ENCODE data around the gene PPY. TPM values are rescaled to one million over a fixed set of nuclear protein-coding genes. Genes with fewer than 3 reads are reported as not detected.
"Not testable (repeated sequence)": the region's sequence is repeated elsewhere in the genome, so short reads cannot be mapped to it uniquely, and the experiment has no call there.

The PPY gene
- total RNA-seq, 2 experiments from 2014 or later: not detected

DNA sequence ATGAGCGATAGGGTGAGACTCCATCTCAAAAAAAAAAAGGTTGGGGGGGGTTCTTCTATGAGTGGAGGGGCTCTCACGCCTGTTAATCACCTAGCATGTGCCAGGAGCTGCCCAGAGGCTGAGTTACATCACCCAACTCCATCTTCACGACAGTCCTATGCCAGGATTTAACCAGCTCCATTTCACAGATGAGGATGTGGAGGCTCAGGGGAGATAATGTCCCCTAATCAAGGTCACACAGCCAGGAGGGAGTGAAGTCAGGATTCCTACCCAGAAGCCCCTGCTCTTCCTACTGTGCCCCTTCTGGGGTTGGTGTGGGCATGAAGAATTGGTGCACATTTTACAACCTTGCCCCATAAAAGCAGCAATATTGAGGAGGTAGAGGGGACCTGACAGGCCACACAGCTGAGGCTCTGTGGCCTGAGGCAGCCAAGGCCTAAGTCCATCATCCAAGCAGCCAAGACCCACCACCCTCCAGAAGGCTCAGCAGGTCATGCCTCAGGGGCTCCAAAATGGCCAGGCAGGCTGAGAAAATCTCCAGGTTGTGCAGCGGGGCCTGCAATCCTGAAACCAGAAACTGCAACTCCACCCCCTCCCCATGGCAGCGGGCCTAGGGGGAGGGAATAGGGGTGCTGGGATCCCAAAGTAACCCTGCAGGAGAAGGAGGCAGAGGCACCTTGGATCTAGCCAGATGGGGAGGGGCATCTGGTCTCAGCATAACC, 6.9 kb downstream of the PPY start:
- POLR2A ChIA-PET: interaction anchor here (1.1 kb wide), 1 partner anchor 44 kb away, joined by 3 read pairs; no protein-coding TSS in a partner anchor
- H3K27ac Mint-ChIP-seq: no peak overlapping the region
- no peak for ATAC-seq
- peaks cover 10% of the 10 kb centered on the region for H3K4me1 Mint-ChIP-seq (ENCODE audit: low read depth)
- peaks cover 5% of the 10 kb centered on the region for H3K27me3 Mint-ChIP-seq
- intact Hi-C loops (cut with micrococcal nuclease): no loop called here
- CTCF ChIA-PET: interaction anchor here (1.4 kb wide), 2 partner anchors 9 to 10 kb away, joined by 4 to 6 read pairs; no protein-coding TSS in a partner anchor
- no peak for DNase-seq
- TF ChIP-seq, protein P1, sequence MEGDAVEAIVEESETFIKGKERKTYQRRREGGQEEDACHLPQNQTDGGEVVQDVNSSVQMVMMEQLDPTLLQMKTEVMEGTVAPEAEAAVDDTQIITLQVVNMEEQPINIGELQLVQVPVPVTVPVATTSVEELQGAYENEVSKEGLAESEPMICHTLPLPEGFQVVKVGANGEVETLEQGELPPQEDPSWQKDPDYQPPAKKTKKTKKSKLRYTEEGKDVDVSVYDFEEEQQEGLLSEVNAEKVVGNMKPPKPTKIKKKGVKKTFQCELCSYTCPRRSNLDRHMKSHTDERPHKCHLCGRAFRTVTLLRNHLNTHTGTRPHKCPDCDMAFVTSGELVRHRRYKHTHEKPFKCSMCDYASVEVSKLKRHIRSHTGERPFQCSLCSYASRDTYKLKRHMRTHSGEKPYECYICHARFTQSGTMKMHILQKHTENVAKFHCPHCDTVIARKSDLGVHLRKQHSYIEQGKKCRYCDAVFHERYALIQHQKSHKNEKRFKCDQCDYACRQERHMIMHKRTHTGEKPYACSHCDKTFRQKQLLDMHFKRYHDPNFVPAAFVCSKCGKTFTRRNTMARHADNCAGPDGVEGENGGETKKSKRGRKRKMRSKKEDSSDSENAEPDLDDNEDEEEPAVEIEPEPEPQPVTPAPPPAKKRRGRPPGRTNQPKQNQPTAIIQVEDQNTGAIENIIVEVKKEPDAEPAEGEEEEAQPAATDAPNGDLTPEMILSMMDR (IDR thresholded peaks at IDR 0.05): no peak
- H3K9me3 Mint-ChIP-seq: no peaks in the 10 kb centered on the region
- H3K4me3 Mint-ChIP-seq: no peak overlapping the region
- H3K36me3 Mint-ChIP-seq (ENCODE audit: low read depth): no peaks in the 10 kb centered on the region

DNA sequence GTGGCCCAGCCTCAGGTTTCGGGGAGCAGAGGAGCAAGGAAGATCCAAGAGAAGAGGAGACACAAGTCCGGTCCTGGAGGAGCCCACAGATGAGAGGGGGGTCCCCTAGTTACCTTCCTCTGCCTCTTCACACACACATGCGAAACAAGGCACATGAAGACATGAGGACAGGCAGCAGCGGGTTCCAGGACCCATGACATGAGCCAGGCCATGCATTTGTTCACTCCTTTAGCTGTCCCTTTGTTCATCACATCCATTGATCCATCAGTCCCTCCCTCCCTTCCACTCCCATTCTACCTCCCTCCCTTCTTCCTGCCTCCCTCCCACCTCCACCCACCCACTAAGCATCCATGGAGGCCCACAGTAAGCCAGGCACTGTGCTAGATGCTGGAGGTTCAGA, 9.4 kb downstream of the PPY start:
- TF ChIP-seq, protein P1 (IDR thresholded peaks at IDR 0.05): no peak
- H3K4me1 Mint-ChIP-seq (ENCODE audit: low read depth): peaks cover 14% of the 10 kb centered on the region
- H3K36me3 Mint-ChIP-seq (ENCODE audit: low read depth): no peaks in the 10 kb centered on the region
- CTCF ChIA-PET: interaction anchor here (1.5 to 1.9 kb wide), 2 partner anchors 11 to 57 kb away, joined by 3 to 9 read pairs; no protein-coding TSS in a partner anchor
- H3K27me3 Mint-ChIP-seq: peaks cover 2% of the 10 kb centered on the region
- intact Hi-C loops (cut with micrococcal nuclease): no loop called here
- no peaks in the 10 kb centered on the region for H3K9me3 Mint-ChIP-seq
- no peak for DNase-seq
- POLR2A ChIA-PET: interaction anchor here (0.9 kb wide), 1 partner anchor 8 kb away, joined by 3 read pairs; no protein-coding TSS in a partner anchor
- H3K27ac Mint-ChIP-seq: no peak overlapping the region
- ATAC-seq: no peak
- no peak overlapping the region for H3K4me3 Mint-ChIP-seq

DNA sequence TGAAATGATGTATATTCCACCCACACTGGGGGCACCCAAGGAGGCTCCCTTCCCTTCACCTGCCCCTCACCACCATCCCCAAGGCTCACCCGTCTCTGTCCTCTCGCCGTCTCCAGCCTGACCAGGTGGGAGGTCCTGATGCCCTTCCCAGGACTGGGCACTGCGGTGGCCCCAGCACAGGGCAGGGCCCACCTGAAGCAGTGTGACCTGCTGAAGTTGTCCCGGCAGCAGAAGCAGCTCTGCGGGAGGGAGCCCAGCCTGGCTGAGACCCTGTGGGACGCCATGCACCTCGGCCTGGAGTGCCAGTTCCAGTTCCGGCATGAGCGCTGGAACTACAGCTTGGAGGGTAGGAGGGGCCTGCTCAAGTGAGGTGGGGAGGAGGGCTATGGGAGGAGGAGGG, 9.9 kb downstream of the PPY start:
- ChIA-PET POLR2A (interaction anchor here (0.9 kb wide), 1 partner anchor 9 kb away, joined by 3 read pairs; no protein-coding TSS in a partner anchor), CTCF (interaction anchor here (1.5 to 1.9 kb wide), 2 partner anchors 11 to 58 kb away, joined by 3 to 9 read pairs; no protein-coding TSS in a partner anchor)
- H3K4me1 Mint-ChIP-seq (ENCODE audit: low read depth): peaks cover 16% of the 10 kb centered on the region
- no peak overlapping the region for H3K27ac Mint-ChIP-seq
- no peak overlapping the region for H3K4me3 Mint-ChIP-seq
- H3K36me3 Mint-ChIP-seq (ENCODE audit: low read depth): no peaks in the 10 kb centered on the region
- intact Hi-C loops (cut with micrococcal nuclease): no loop called here
- no peaks in the 10 kb centered on the region for H3K9me3 Mint-ChIP-seq
- TF ChIP-seq, protein P1 (IDR thresholded peaks at IDR 0.05): no peak
- no peak for ATAC-seq
- no peak for DNase-seq
- H3K27me3 Mint-ChIP-seq: peaks cover 2% of the 10 kb centered on the region

DNA sequence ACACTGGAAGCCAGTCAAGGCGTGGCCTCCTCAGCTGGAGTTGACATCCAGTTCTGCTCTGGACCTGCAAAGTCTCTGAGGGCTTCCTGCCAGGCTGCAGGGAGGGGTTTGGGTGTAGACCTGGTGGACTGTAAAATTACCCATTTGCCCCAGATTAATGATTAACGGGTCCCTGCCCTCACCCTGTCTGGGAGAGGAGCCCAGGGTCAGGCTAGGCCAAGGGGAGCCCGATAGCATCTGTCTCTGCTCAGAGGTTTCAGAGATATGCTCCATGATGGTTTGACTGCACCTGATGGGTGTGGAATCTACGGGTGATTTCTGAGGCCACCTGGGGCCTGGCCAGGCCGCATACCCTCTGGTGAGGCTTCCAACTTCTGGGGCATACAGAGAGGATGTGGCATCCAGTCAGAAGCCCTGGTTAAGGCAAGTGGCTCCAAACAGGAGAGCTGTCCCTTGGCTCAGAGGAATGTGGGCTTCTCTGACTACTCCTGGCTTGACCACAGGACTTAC, 11.2 kb downstream of the PPY start:
- no peaks in the 10 kb centered on the region for H3K36me3 Mint-ChIP-seq (ENCODE audit: low read depth)
- TF ChIP-seq, protein P1 (IDR thresholded peaks at IDR 0.05): no peak
- no peaks in the 10 kb centered on the region for H3K9me3 Mint-ChIP-seq
- POLR2A ChIA-PET: no interaction called here
- H3K27ac Mint-ChIP-seq: no peak overlapping the region
- H3K27me3 Mint-ChIP-seq: no peaks in the 10 kb centered on the region
- intact Hi-C loops (cut with micrococcal nuclease): no loop called here
- H3K4me3 Mint-ChIP-seq: no peak overlapping the region
- no peak for DNase-seq
- ATAC-seq: no peak
- CTCF ChIA-PET: no interaction called here
- H3K4me1 Mint-ChIP-seq (ENCODE audit: low read depth): peaks cover 19% of the 10 kb centered on the region

DNA sequence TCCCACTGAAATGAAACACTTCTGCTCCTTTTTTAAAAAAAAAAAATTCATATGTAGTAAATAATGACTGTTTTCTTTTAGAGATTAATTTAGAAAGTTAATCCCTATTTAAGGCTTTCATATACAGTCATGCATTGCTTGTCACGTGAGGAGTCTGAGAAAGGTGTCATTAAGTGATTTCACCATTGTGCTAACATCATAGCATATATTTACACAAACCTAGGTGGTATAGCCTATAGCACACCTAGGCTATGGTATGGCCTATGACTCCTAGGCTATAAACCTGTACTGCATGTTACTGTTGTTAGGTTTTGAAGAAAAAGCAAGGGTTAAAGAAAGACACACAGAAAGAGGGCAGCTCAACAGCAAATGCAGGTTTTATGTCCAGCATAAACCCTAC, 13.7 kb downstream of the PPY start:
- DNase-seq (no peak), ATAC-seq (peak; percentile 46)
- ChIA-PET CTCF (interaction anchor here (0.7 to 1.4 kb wide), 5 partner anchors 11 to 112 kb away, joined by 3 to 5 read pairs (median 3); no protein-coding TSS in a partner anchor), POLR2A (interaction anchor here (0.7 to 1.1 kb wide), 3 partner anchors 10 to 84 kb away, joined by 3 read pairs; no protein-coding TSS in a partner anchor)
- Mint-ChIP-seq H3K4me1 (ENCODE audit: low read depth) (peaks cover 26% of the 10 kb centered on the region), H3K4me3 (no peak overlapping the region), H3K36me3 (ENCODE audit: low read depth) (no peaks in the 10 kb centered on the region), H3K27me3 (no peaks in the 10 kb centered on the region), H3K27ac (no peak overlapping the region), H3K9me3 (no peaks in the 10 kb centered on the region)
- TF ChIP-seq, protein P1 (IDR thresholded peaks at IDR 0.05): no peak
- intact Hi-C loops (cut with micrococcal nuclease): no loop called here

DNA sequence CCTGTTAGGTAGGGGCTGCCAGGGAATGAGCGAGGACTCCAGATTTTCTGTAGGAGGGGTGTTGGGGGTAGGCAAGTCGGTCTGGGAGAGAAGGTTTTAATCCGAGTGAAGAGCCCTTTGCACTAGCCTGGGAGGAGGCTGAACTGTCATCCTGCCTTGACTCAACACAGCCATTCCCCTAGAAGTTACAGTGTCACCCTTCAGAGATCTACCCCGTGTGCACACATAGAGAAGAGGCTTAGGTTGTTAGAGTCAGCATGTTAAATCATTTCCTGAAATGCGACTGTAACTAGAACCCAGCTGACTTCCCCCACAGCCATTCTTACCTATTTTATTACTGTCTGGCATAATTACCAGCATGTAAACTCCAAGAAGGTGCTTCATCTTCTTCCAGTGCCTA, 14.3 kb downstream of the PPY start:
- intact Hi-C loops (cut with micrococcal nuclease): not testable (repeated sequence)

More for the DNA sequence above, 14.3 kb downstream of the PPY start:
- Mint-ChIP-seq H3K4me3 (peak overlapping the region; percentile 70), H3K4me1 (ENCODE audit: low read depth) (peaks cover 26% of the 10 kb centered on the region), H3K27ac (peak overlapping the region; percentile 69)
- H3K36me3 Mint-ChIP-seq (ENCODE audit: low read depth); H3K9me3 Mint-ChIP-seq; DNase-seq; H3K27me3 Mint-ChIP-seq: not testable (repeated sequence)
- CTCF ChIA-PET: interaction anchor here (0.8 to 1.4 kb wide), 4 partner anchors 10 to 113 kb away, joined by 3 to 5 read pairs (median 3); no protein-coding TSS in a partner anchor
- ATAC-seq: peak; percentile 79
- POLR2A ChIA-PET: interaction anchor here (1.0 kb wide), 1 partner anchor 81 kb away, joined by 3 read pairs; no protein-coding TSS in a partner anchor
